NK-92 treated with Interleukin-12 subunit alpha and Interleukin-12 subunit beta, amount 100 ng/mL, for 24 hours (cell line): ENCODE data around the gene ZFYVE26.
"Not testable (repeated sequence)": the region's sequence is repeated elsewhere in the genome, so short reads cannot be mapped to it uniquely, and the experiment has no call there.

Experiments used
- DNase-seq: peaks from one replicate; lab custom pipeline; 2025; lab: John Stamatoyannopoulos, UW

The ZFYVE26 gene

DNA sequence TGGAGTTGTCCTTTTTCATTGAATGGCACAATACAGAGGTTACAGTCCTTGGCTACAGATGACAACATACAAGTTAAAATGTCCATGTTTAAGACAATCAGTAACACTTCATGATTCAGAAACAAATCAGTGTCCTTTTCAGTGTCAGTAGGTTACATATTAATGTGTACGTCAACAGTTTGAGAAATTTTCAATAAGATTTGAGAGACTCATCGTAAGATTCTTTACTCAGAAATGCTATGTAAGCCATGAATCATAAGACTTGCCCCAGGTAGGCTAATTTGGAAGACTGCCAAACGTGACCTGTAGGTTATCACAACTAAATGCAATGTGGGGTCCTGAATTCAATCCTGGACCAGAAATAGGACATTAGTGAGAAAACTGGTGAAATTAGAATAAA lies 111.2 kb downstream of the ZFYVE26 start:
- no peak for DNase-seq

GRCh38 chr14:67704484-67705089 lies 111.8 kb downstream of the ZFYVE26 start:
- DNase-seq, result no peak

DNA sequence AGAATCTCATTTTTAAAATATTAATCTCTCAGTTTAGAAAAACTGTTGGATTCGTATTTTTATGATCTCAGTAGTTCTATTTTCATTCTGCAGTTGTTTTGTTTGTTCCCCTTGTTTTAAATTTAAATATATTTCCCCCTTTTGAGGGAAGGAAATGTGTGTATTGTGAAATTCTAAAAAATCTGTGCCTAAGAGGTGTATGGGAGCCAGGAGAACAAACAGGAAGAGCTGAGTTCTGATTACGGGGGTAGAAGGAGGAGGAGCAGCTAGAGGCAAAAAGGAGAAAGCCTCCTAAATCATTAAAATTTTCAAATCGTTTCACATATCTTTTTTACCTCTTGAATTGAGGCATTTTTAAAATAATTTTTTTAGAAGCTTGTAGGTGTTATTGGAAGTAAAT lies 112.4 kb downstream of the ZFYVE26 start:
- DNase-seq, result no peak

GRCh38 chr14:67701492-67701891 lies 114.9 kb downstream of the ZFYVE26 start, which contains the start of gene RDH12:
Gene RDH12, plus strand, starts transcription at chr14:67701886. Its CDS starts 20,757 bp downstream, at chr14:67722643.
- DNase-seq, result not testable (repeated sequence)

DNA sequence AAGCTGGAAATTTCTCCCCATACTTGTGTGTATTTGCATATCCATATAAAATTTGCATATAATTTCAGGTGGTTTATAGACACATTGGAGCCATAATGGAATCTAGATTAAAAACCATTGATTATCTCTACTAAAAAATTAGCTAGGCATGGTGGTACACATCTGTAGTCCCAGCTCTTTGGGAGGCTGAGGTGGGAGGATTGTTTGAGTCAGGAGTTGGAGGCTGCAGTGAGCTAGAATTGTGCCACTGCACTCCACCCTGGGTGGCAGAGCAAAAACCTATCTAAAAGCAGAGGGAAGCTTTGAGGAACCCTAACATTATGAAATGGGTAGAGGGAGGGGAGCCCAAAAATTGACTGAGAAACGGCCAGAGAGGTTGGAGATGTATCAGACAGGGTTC lies 118.2 kb downstream of the ZFYVE26 start:
- no peak for DNase-seq

DNA sequence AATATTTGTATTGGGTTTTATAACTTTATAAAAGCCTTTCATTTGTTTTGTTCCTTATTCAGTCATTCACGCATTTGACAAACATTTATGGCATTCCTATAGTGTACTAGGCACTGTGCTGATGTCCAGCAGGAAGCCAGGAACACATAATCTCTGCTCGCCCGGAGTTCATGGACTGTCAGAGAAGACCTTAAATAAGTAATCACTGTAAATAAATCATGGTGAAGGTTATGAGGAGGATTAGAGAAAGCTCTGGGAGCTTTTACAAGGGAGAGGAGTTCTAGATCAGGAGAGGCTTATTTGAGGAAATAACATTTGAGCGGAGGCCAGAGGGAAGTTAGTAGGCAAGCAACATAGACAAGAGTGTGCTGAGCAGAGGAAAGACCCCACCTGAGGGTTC lies 119.4 kb downstream of the ZFYVE26 start:
- no peak for DNase-seq
